Endothelial cell of umbilical vein (primary cell): Measurements from ENCODE around the gene ARF6. TPM values are rescaled to one million over a fixed set of nuclear protein-coding genes. Genes with fewer than 3 reads are reported as not detected.

Experiments
- BruUV-seq: library from RNA; stranded (reverse); fragments of 400-500 nt; replicated peaks from 2 replicates; lab custom pipeline; 2021; lab: Mats Ljungman, UMichigan
- CTCF ChIA-PET: fragments of 300-600, 350-600 bp; sonication (Branson Sonifier 250); formaldehyde crosslinking; loops from one replicate; lab custom pipeline; 2021; ENCODE audit warnings: antibody characterized with exemption, inconsistent platforms; lab: Charles Lee
- POLR2A ChIA-PET: fragments of 300-600, 350-600 bp; sonication (Branson Sonifier 250); formaldehyde crosslinking; loops from one replicate; lab custom pipeline; 2021; ENCODE audit warnings: antibody characterized with exemption, inconsistent platforms; lab: Charles Lee
- DNase-seq: peaks from one replicate; pipeline ENCODE4 v3.0.0-alpha.2; 2011; ENCODE audit warnings: low read depth, low spot score
- FAIRE-seq: peaks from 2 replicates; lab custom pipeline; 2011; peaks lifted over from hg19 to GRCh38; lab: Jason Lieb, UNC
- H2AFZ ChIP-seq: 2 replicates; pipeline ENCODE4 v1.6.0; 2012; ENCODE audit warnings: low read depth, low read length, control low read depth, inconsistent platforms
- H3K27ac ChIP-seq: 2 replicates; pipeline ENCODE4 v1.5.1; 2011; ENCODE audit warnings: low read depth, mild to moderate bottlenecking, control low read depth, low read length, moderate library complexity; ENCODE audit not compliant: insufficient read depth
- H3K27me3 ChIP-seq, 2 experiments: 2 replicates each; pipeline versions ENCODE4 v1.6.0 to v1.6.1; 2011; ENCODE audit warnings: low read length in 2 of 2, mixed read lengths in 1 of 2; ENCODE audit not compliant: control insufficient read depth in 2 of 2, insufficient read depth in 2 of 2
- H3K36me3 ChIP-seq, 2 experiments: 2 replicates in 1 of 2; 3 replicates in 1 of 2; pipeline ENCODE4 v1.5.1; 2011; ENCODE audit warnings: low read length in 2 of 2, mild to moderate bottlenecking in 1 of 2, moderate library complexity in 1 of 2; ENCODE audit not compliant: control insufficient read depth in 2 of 2, insufficient read depth in 2 of 2; ENCODE audit errors: extremely low read depth in 1 of 2
- H3K4me1 ChIP-seq: 3 replicates; pipeline ENCODE4 v1.5.1; 2011; ENCODE audit warnings: mild to moderate bottlenecking, low read length; ENCODE audit not compliant: control insufficient read depth, insufficient read depth; ENCODE audit errors: extremely low read depth
- H3K4me2 ChIP-seq: 2 replicates; pipeline ENCODE4 v1.6.1; 2011; ENCODE audit warnings: low read length, control low read depth, mixed read lengths; ENCODE audit not compliant: insufficient read depth
- H3K4me3 ChIP-seq, 3 experiments: fragments of 200-600 bp in 1 of 3; sonication (generic), shearing (Covaris generic) in 1 of 3; replicated peaks in 1 of 3; 2 replicates each; pipeline ENCODE4 v1.5.1; 2011 to 2016; ENCODE audit warnings: control low read depth in 3 of 3, low read length in 3 of 3, mild to moderate bottlenecking in 2 of 3, inconsistent platforms in 1 of 3, low read depth in 1 of 3, moderate library complexity in 1 of 3; ENCODE audit not compliant: insufficient read depth in 1 of 3
- H3K79me2 ChIP-seq: 2 replicates; pipeline ENCODE4 v1.6.0; 2012; ENCODE audit warnings: low read length, inconsistent platforms; ENCODE audit not compliant: control insufficient read depth, insufficient read depth
- H3K9ac ChIP-seq: replicated peaks from 2 replicates; pipeline ENCODE3; 2011; ENCODE audit warnings: low read length, control low read depth; ENCODE audit not compliant: insufficient read depth; ENCODE audit errors: extremely low read depth
- H3K9me1 ChIP-seq: replicated peaks from 3 replicates; pipeline ENCODE4 v1.6.0; 2011; ENCODE audit warnings: mild to moderate bottlenecking, low read length; ENCODE audit not compliant: control insufficient read depth, insufficient read depth; ENCODE audit errors: extremely low read depth
- H3K9me3 ChIP-seq: replicated peaks from 2 replicates; pipeline ENCODE4 v1.5.1; 2012; ENCODE audit warnings: low read length, inconsistent platforms; ENCODE audit not compliant: control insufficient read depth, insufficient read depth
- H4K20me1 ChIP-seq: replicated peaks from 2 replicates; pipeline ENCODE3; 2011; ENCODE audit warnings: mild to moderate bottlenecking, low read length; ENCODE audit not compliant: control insufficient read depth, insufficient read depth; ENCODE audit errors: extremely low read depth
- EZH2 ChIP-seq: IDR thresholded peaks from 2 replicates; pipeline ENCODE4 v1.6.1; 2012; ENCODE audit warnings: borderline replicate concordance, low read depth, mild to moderate bottlenecking, moderate library complexity, low read length, inconsistent platforms; ENCODE audit not compliant: severe bottlenecking
- FOS ChIP-seq: IDR thresholded peaks from 2 replicates; pipeline ENCODE4 v1.6.1; 2011; ENCODE audit warnings: mild to moderate bottlenecking, low read length, moderate library complexity, borderline replicate concordance; ENCODE audit not compliant: insufficient read depth
- GATA2 ChIP-seq: IDR thresholded peaks from 2 replicates; pipeline ENCODE4 v1.7.0; 2011; ENCODE audit warnings: low read depth, mild to moderate bottlenecking, moderate library complexity, mixed read lengths, low read length; ENCODE audit not compliant: insufficient read length, insufficient read depth
- JUN ChIP-seq: IDR thresholded peaks from 2 replicates; pipeline ENCODE4 v1.6.1; 2011; ENCODE audit warnings: borderline replicate concordance, low read depth; ENCODE audit not compliant: insufficient read length, insufficient read depth
- MAX ChIP-seq: IDR thresholded peaks from 2 replicates; pipeline ENCODE4 v1.6.1; 2011; ENCODE audit not compliant: insufficient read depth, insufficient read length
- MYC ChIP-seq: IDR thresholded peaks from one replicate; pipeline ENCODE4 v1.6.1; 2011; ENCODE audit warnings: mild to moderate bottlenecking, low read depth, low read length
- POLR2A ChIP-seq: IDR thresholded peaks from 2 replicates; pipeline ENCODE4 v1.6.1; 2012; ENCODE audit warnings: low read depth, mild to moderate bottlenecking, control low read depth, low read length
- POLR2AphosphoS5 ChIP-seq: IDR thresholded peaks from 2 replicates; pipeline ENCODE4 v1.6.1; 2012; ENCODE audit warnings: low read depth, mild to moderate bottlenecking, control low read depth, low read length, moderate library complexity; ENCODE audit not compliant: insufficient read depth
- dilution Hi-C: fragments of 300-500 bp; cut with MboI; formaldehyde crosslinking; loops from one replicate; pipeline ENCODE4 v1.15.0; 2019; ENCODE audit warnings: low sequenced_read_pairs; ENCODE audit not compliant: extremely low pct_ligation_motif_present
- intact Hi-C: fragments of 100-400 bp; cut with micrococcal nuclease; formaldehyde crosslinking; loops from one replicate; pipeline ENCODE4 v1.10.0; 2022
- polyA plus RNA-seq, 4 experiments: library from polyadenylated mRNA; depleted of rRNA in 3 of 4; stranded (reverse) in 3 of 4; unstranded in 1 of 4; fragments of >200 nt; gene quantifications; 2 replicates each; pipeline versions ENCODE4 v1.2.1 to v1.2.3, GENCODE V29; 2011 to 2012; ENCODE audit warnings: missing spikeins in 1 of 4
- total RNA-seq: library from RNA; stranded (reverse); gene quantifications from 2 replicates; pipeline ENCODE4 v1.2.3, GENCODE V29; 2021
- TF ChIP-seq, protein P1 (sequence below), 2 donors: IDR thresholded peaks; 1 replicate in 1 of 2; 2 replicates in 1 of 2; pipeline ENCODE4 v1.5.1; 2011; ENCODE audit warnings: low read length in 2 of 2, mild to moderate bottlenecking in 2 of 2, moderate library complexity in 2 of 2, control low read depth in 1 of 2, inconsistent platforms in 1 of 2, low read depth in 1 of 2; ENCODE audit not compliant: insufficient read depth in 1 of 2; ENCODE audit errors: extremely low read depth in 1 of 2

The ARF6 gene
- total and polyA plus RNA-seq, 2 donors (not counting 3 experiments of a cell fraction or from before 2014, with no cell fraction given), result 21.7 to 73.6 TPM

- dilution Hi-C loops, result no loop called here
- POLR2A ChIA-PET, result no interaction called here
- no peak overlapping the region for H3K27ac ChIP-seq
These were observed 32.0 kb downstream of the ARF6 start for GRCh38 chr14:49924852-49925251.

More at GRCh38 chr14:49924852-49925251, 32.0 kb downstream of the ARF6 start:
- Histone ChIP-seq H3K9me3 (no peaks in the 10 kb centered on the region), H3K79me2 (no peaks in the 10 kb centered on the region), H3K36me3 (no peaks in the 10 kb centered on the region), H3K4me3 (no peak overlapping the region), H2AFZ (no peak overlapping the region), H3K9me1 (no peaks in the 10 kb centered on the region), H3K9ac (no peak overlapping the region), H4K20me1 (no peaks in the 10 kb centered on the region), H3K27me3 (no peaks in the 10 kb centered on the region), H3K4me2 (no peak overlapping the region), H3K4me1 (no peaks in the 10 kb centered on the region)
- no TSS peak for BruUV-seq
- FAIRE-seq (no peak), DNase-seq (no peak)
- intact Hi-C loops, result no loop called here
- TF ChIP-seq POLR2A (no peak), JUN (no peak), POLR2AphosphoS5 (no peak), MAX (no peak), GATA2 (no peak), MYC (no peak), EZH2 (no peak), FOS (no peak)
- TF ChIP-seq, protein P1, sequence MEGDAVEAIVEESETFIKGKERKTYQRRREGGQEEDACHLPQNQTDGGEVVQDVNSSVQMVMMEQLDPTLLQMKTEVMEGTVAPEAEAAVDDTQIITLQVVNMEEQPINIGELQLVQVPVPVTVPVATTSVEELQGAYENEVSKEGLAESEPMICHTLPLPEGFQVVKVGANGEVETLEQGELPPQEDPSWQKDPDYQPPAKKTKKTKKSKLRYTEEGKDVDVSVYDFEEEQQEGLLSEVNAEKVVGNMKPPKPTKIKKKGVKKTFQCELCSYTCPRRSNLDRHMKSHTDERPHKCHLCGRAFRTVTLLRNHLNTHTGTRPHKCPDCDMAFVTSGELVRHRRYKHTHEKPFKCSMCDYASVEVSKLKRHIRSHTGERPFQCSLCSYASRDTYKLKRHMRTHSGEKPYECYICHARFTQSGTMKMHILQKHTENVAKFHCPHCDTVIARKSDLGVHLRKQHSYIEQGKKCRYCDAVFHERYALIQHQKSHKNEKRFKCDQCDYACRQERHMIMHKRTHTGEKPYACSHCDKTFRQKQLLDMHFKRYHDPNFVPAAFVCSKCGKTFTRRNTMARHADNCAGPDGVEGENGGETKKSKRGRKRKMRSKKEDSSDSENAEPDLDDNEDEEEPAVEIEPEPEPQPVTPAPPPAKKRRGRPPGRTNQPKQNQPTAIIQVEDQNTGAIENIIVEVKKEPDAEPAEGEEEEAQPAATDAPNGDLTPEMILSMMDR (IDR thresholded peaks at IDR 0.05; ENCODE audit: extremely low read depth in 1 of 2, insufficient read depth in 1 of 2, low read depth in 1 of 2, low read length in 2 of 2), result no peak
- CTCF ChIA-PET, result interaction anchor here (2.1 kb wide), 1 partner anchor 63 kb away, joined by 7 read pairs; no protein-coding TSS in a partner anchor
